Psoas muscle (tissue), 8 donors: ENCODE measurements around the gene CCDC175. TPM values are rescaled to one million over a fixed set of nuclear protein-coding genes. Genes with fewer than 3 reads are reported as not detected.

ENCODE experiments used
- ATAC-seq, 4 donors: fragments of 200-7000 bp; cut with Tn5 transposase; one replicate each; pipeline ENCODE4 v1.9.1; 2020; ENCODE audit warnings: moderate library complexity in 3 of 4, mild to moderate bottlenecking in 2 of 4
- DNase-seq, 2 donors: peaks; one replicate each; pipeline ENCODE4 v3.0.0-alpha.2; 2020
- H3K27ac ChIP-seq: fragments of 200-600 bp; one replicate; pipeline ENCODE4 v1.8.0; 2022
- H3K27me3 ChIP-seq, 3 donors: fragments of 200-600 bp in 1 of 3; one replicate each; pipeline versions ENCODE4 v1.6.1 to v1.8.0; 2013 to 2022; ENCODE audit warnings: low read length in 2 of 3, mild to moderate bottlenecking in 2 of 3, moderate library complexity in 1 of 3; ENCODE audit not compliant: insufficient read depth in 3 of 3
- H3K36me3 ChIP-seq, 2 donors: fragments of 200-600 bp in 1 of 2; one replicate each; pipeline versions ENCODE4 v1.6.1 to v1.8.0; 2013 to 2022; ENCODE audit warnings: low read depth in 1 of 2, mild to moderate bottlenecking in 1 of 2, moderate library complexity in 1 of 2; ENCODE audit not compliant: insufficient read depth in 1 of 2
- H3K4me1 ChIP-seq: fragments of 200-600 bp; one replicate; pipeline ENCODE4 v1.8.0; 2022
- H3K4me3 ChIP-seq: fragments of 200-600 bp; one replicate; pipeline ENCODE4 v1.8.0; 2022; ENCODE audit warnings: mild to moderate bottlenecking
- H3K9me3 ChIP-seq: fragments of 200-600 bp; one replicate; pipeline ENCODE4 v1.8.0; 2022
- WGBS, 3 donors: extraction: QIAGEN DNeasy Blood & Tissue Kit; methylation state at CpG; one replicate each; pipeline versions ENCODE4 v1.1.6 to v1.1.7; 2013; 5-methylcytosine and 5-hydroxymethylcytosine counted together
- intact Hi-C, 2 donors: fragments of 100-400 bp; cut with DNase I; formaldehyde crosslinking; loops; one replicate each; pipeline versions ENCODE4 v1.11.0 to v1.14.2; 2022
- polyA plus RNA-seq, 3 donors: library from polyadenylated mRNA; stranded (reverse); fragments of 200-250 nt; gene quantifications; one replicate each; pipeline ENCODE4 v1.2.3, GENCODE V29; 2013
- total RNA-seq, 4 donors: library from RNA; stranded (reverse); fragmentation: NEBNext Ultra II Directional in 2 of 4; extraction: Animal tissue kit (Norgen Biotek cat#: 25700) in 2 of 4; gene quantifications; one replicate each; pipeline versions ENCODE4 v1.2.1 to v1.2.4, GENCODE V29; 2021 to 2023
- TF ChIP-seq, protein P1 (sequence below): fragments of 200-600 bp; IDR thresholded peaks from one replicate; pipeline ENCODE4 v1.8.0; 2022; ENCODE audit warnings: antibody characterized with exemption
- donor health status: healthy with polysubstance abuse.
- donor health status: DM: no; HTN: no; CAD: no; lungs with moderate emphysema.
- donor health status: Bipolar disorder and iron deficiency.
- donor health status: healthy.
- donor health status: DM: yes; HTN: yes; CAD: no.
- donor health status: DM: no; HTN: no; CAD: no.
- donor health status: DM: no; HTN: no; CAD: no.
- donor health status: DM: yes; HTN: yes; CAD: no.

The CCDC175 gene
- total and polyA plus RNA-seq, 7 donors, result not detected

DNA sequence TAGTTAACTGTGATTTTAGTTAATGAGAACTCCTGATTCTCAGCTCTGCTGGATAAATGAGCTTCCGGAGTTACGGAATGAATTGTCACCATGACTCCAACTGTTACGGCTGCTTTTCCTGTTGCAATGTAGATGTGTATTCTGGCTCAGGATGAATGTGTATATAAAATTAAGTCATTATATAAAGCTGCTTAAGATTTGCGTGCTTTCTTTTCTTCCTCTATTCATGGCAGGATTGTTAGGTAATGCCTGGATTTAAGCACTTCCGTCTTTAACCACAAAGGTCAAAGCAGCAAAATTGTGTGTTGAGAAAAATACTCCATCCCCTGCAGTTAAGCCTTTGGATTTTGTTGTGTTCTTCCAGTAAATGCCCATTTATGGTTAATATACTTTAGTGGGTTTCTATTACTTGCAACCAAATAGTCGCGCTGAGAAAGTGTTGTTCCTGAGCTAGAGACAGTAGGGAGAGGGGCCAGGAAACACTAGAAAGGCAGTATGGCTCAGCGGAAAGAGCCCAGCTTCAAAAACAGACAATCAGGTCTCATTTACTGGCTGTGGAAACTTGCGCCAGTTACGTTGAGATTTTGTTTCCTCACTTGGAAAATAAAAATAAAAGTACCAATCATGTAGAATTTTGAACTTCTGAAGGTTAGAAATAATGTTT lies 9.4 kb upstream of the CCDC175 start:
- no peaks in the 10 kb centered on the region for H3K9me3 ChIP-seq
- H3K27ac ChIP-seq, result no peak overlapping the region
- ATAC-seq (no peak), DNase-seq (no peak)
- intact Hi-C loops, result no loop called here
- peaks cover 0 to 3% (median 0%) of the 10 kb centered on the region in 3 donors for H3K27me3 ChIP-seq
- no peaks in the 10 kb centered on the region for H3K4me1 ChIP-seq
- no peaks in the 10 kb centered on the region for H3K36me3 ChIP-seq
- no peak overlapping the region for H3K4me3 ChIP-seq
- TF ChIP-seq, protein P1, sequence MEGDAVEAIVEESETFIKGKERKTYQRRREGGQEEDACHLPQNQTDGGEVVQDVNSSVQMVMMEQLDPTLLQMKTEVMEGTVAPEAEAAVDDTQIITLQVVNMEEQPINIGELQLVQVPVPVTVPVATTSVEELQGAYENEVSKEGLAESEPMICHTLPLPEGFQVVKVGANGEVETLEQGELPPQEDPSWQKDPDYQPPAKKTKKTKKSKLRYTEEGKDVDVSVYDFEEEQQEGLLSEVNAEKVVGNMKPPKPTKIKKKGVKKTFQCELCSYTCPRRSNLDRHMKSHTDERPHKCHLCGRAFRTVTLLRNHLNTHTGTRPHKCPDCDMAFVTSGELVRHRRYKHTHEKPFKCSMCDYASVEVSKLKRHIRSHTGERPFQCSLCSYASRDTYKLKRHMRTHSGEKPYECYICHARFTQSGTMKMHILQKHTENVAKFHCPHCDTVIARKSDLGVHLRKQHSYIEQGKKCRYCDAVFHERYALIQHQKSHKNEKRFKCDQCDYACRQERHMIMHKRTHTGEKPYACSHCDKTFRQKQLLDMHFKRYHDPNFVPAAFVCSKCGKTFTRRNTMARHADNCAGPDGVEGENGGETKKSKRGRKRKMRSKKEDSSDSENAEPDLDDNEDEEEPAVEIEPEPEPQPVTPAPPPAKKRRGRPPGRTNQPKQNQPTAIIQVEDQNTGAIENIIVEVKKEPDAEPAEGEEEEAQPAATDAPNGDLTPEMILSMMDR, result no peak
- 60 to 62% (median 60%) methylated on average over 10 of the region's 10 CpGs for WGBS, 3 donors

DNA sequence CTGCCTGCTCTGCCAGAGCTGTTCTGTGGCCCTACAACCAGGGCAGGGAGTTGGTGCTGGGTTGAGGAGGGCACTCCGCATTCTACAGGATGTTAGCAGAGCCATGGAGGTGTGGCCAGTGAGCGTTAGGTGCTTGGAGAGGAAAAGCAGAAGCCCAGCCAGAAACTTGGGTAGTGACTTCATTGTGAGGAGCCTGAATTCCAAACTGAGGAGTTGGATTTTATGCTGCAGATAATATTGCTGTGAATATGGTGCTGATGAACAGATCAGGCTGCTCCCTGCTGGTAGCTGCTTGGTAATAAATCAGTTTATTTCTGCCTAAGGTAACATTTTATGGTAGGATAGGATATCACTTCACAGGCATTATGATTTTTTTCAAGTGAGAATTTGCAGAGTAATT lies 7.1 kb upstream of the CCDC175 start:
- Histone ChIP-seq H3K4me3 (no peak overlapping the region), H3K27me3 (peaks cover 0 to 3% (median 0%) of the 10 kb centered on the region in 3 donors), H3K4me1 (no peaks in the 10 kb centered on the region), H3K27ac (no peak overlapping the region), H3K36me3 (no peaks in the 10 kb centered on the region), H3K9me3 (no peaks in the 10 kb centered on the region)
- DNase-seq, result no peak
- 29 to 40% (median 33%) methylated on average over 2 of the region's 2 CpGs for whole genome bisulfite sequencing, 3 donors
- TF ChIP-seq, protein P1, result no peak
- no peak for ATAC-seq
- intact Hi-C loops, result no loop called here

DNA sequence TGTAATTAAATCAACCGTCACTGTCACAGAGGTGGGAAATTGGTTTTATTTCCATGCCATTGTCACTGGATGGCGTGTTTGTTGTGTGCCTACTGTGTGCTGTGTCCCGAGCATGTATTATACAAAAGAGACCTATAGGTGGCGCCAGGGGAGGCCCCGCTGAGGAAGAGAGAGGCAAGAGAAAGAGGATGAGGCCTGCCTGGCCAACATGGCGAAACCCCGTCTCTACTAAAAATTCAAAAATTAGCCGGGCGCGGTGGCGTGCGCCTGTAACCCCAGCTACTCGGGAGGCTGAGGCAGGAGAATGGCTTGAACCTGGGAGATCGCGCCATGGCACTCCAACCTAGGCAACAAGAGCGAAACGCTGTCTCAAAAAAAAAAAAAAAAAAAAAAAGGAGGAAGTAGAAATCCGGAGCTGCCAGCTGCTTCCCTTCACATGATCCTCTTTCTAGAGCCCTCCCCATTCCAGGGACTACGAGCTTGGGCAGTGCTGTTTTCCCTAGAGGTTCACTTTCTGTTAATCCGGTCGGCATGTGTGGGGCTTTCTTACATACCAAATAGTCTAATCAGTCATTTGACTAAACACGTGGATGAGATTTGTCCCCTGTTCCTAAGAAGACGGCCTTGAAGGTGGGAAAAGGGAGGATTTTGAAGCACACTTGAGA lies 6.4 kb upstream of the CCDC175 start:
- intact Hi-C loops, result no loop called here
- ATAC-seq (no peak), DNase-seq (no peak)
- Histone ChIP-seq H3K4me1 (no peaks in the 10 kb centered on the region), H3K9me3 (no peaks in the 10 kb centered on the region), H3K27me3 (peaks cover 0 to 1% (median 0%) of the 10 kb centered on the region in 3 donors), H3K36me3 (no peaks in the 10 kb centered on the region), H3K27ac (no peak overlapping the region), H3K4me3 (no peak overlapping the region)
- WGBS, 3 donors, result 77 to 81% (median 77%) methylated on average over 21 to 23 of the region's 23 CpGs
- TF ChIP-seq, protein P1, result no peak

DNA sequence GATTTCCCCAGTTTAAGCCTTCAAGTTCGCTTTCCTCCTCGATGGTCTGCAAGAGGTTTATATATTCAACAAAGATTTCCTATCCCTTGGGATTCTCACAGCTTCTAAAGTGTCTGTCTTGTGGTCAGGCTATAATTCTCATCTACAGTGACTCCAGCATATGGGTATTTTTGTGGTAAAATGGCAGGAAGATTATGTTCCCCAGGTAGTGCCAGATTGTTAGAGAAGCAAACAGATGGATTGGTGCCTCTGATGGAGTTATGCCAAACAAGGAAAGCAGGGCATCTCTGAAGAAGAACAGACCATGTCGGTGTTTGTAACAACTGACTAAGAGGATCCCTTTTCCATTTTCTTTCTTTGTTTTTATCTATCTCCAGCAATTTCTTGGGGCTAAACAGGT lies 5.5 kb upstream of the CCDC175 start:
- Histone ChIP-seq H3K27me3 (no peaks in the 10 kb centered on the region), H3K27ac (no peak overlapping the region), H3K36me3 (no peaks in the 10 kb centered on the region), H3K9me3 (no peaks in the 10 kb centered on the region), H3K4me1 (no peaks in the 10 kb centered on the region), H3K4me3 (no peak overlapping the region)
- intact Hi-C loops, result no loop called here
- 77 to 84% (median 78%) methylated on average over 3 of the region's 3 CpGs for WGBS, 3 donors
- DNase-seq (no peak), ATAC-seq (no peak)
- TF ChIP-seq, protein P1, result no peak
